HepG2 (cell line): ENCODE data around the gene UCKL1. TPM values are rescaled to one million over a fixed set of nuclear protein-coding genes. Genes with fewer than 3 reads are reported as not detected.

Experiments used
- ARID4A ChIP-seq: sonication (generic); formaldehyde crosslinking; IDR thresholded peaks from 2 replicates; pipeline ENCODE4 v1.5.0; 2020; ENCODE audit warnings: mild to moderate bottlenecking, missing genetic modification reagents, borderline replicate concordance
- CTCF ChIP-seq: sonication (generic); formaldehyde crosslinking; IDR thresholded peaks from 2 replicates; pipeline ENCODE4 v1.5.0; 2020; ENCODE audit warnings: mild to moderate bottlenecking, missing genetic modification reagents, moderate library complexity
- GTF2F1 ChIP-seq: fragments of 150-350 bp; IDR thresholded peaks from 2 replicates; pipeline ENCODE4 v1.6.1; 2014; ENCODE audit warnings: low read length
- IKZF1 ChIP-seq: fragments of 450-650 bp; IDR thresholded peaks from 2 replicates; pipeline ENCODE4 v1.7.1; 2016
- IRF2 ChIP-seq: IDR thresholded peaks from 2 replicates; pipeline ENCODE4 v1.6.1; 2018; ENCODE audit warnings: missing genetic modification reagents, missing compliant biosample characterization
- JUND ChIP-seq: sonication (generic); formaldehyde crosslinking; IDR thresholded peaks from 2 replicates; pipeline ENCODE4 v1.8.0; 2022; ENCODE audit warnings: mild to moderate bottlenecking, missing genetic modification reagents
- MAFF ChIP-seq: IDR thresholded peaks from 2 replicates; pipeline ENCODE4 v1.6.1; 2011; ENCODE audit warnings: low read depth, low read length, improper control_type of control experiment
- NCOR1 ChIP-seq: fragments of 200-600 bp; sonication (generic); IDR thresholded peaks from 2 replicates; pipeline ENCODE4 v1.7.0; 2017; ENCODE audit warnings: antibody characterized with exemption, low read length, borderline replicate concordance
- NR2F6 ChIP-seq, 2 experiments: IDR thresholded peaks; 2 replicates each; pipeline ENCODE4 v1.6.1; 2016; ENCODE audit warnings: antibody characterized with exemption in 1 of 2, mild to moderate bottlenecking in 1 of 2
- RFXANK ChIP-seq: IDR thresholded peaks from 2 replicates; pipeline ENCODE4 v1.6.1; 2016
- SALL1 ChIP-seq: sonication (generic); formaldehyde crosslinking; IDR thresholded peaks from 2 replicates; pipeline ENCODE4 v1.8.0; 2022; ENCODE audit warnings: mild to moderate bottlenecking, missing genetic modification reagents
- SAP130 ChIP-seq: IDR thresholded peaks from 2 replicates; pipeline ENCODE4 v1.6.1; 2016; ENCODE audit warnings: low read depth
- SSRP1 ChIP-seq: IDR thresholded peaks from 2 replicates; pipeline ENCODE4 v1.6.1; 2016; ENCODE audit warnings: control low read depth
- ZBTB14 ChIP-seq: sonication (generic); formaldehyde crosslinking; IDR thresholded peaks from 2 replicates; pipeline ENCODE4 v1.4.0; 2020; ENCODE audit warnings: missing genetic modification reagents
- ZNF207 ChIP-seq: fragments of 450-650 bp; IDR thresholded peaks from 2 replicates; pipeline ENCODE4 v1.6.1; 2016; ENCODE audit warnings: antibody characterized with exemption, borderline replicate concordance
- ZNF225 ChIP-seq: sonication (generic); formaldehyde crosslinking; IDR thresholded peaks from 2 replicates; pipeline ENCODE4 v1.4.0; 2020; ENCODE audit warnings: mild to moderate bottlenecking, missing genetic modification reagents
- ZNF3 ChIP-seq: IDR thresholded peaks from 2 replicates; pipeline ENCODE4 v1.7.0; 2017; ENCODE audit warnings: inconsistent platforms
- ZNF446 ChIP-seq: sonication (generic); formaldehyde crosslinking; IDR thresholded peaks from 2 replicates; pipeline ENCODE4 v1.5.0; 2020; ENCODE audit warnings: mild to moderate bottlenecking, missing genetic modification reagents
- ZNF513 ChIP-seq: sonication (generic); formaldehyde crosslinking; conservative IDR thresholded peaks from 2 replicates; pipeline ENCODE4 v1.5.0; 2020; ENCODE audit warnings: missing genetic modification reagents
- ZNF549 ChIP-seq: sonication (generic); formaldehyde crosslinking; IDR thresholded peaks from 2 replicates; pipeline ENCODE4 v1.5.0; 2020; ENCODE audit warnings: missing genetic modification reagents
- ZNF841 ChIP-seq: sonication (generic); formaldehyde crosslinking; IDR thresholded peaks from 2 replicates; pipeline ENCODE4 v1.8.1; 2023; ENCODE audit warnings: missing genetic modification reagents, borderline replicate concordance
- ZNF883 ChIP-seq: sonication (generic); formaldehyde crosslinking; IDR thresholded peaks from 2 replicates; pipeline ENCODE4 v1.5.1; 2020; ENCODE audit warnings: mild to moderate bottlenecking, missing genetic modification reagents; ENCODE audit errors: not compliant biosample characterization
- polyA plus RNA-seq, 8 experiments: library from polyadenylated mRNA; depleted of rRNA in 3 of 8; stranded (reverse) in 7 of 8; unstranded in 1 of 8; fragments of >200 nt; fragmentation: Illumina TruSeq in 4 of 8; extraction: Trizol in 4 of 8; gene quantifications; 2 replicates each; pipeline versions ENCODE4 v1.2.1 to v1.2.3, GENCODE V29; 2011 to 2016; ENCODE audit warnings: low read depth in 4 of 8, missing spikeins in 1 of 8, mixed read lengths in 1 of 8; ENCODE audit not compliant: insufficient read depth in 1 of 8
- total RNA-seq, 5 experiments: library from RNA; depleted of rRNA; stranded (reverse); fragments of >200 nt; fragmentation: Illumina TruSeq; extraction: Trizol; gene quantifications; 2 replicates each; pipeline ENCODE4 v1.2.3, GENCODE V29; 2016; ENCODE audit warnings: low read depth in 1 of 5

UCKL1 gene
- total and polyA plus RNA-seq, 2 of the 13 experiments (the other 11 are each of a cell fraction or from before 2014, with no cell fraction given) = 50.2 to 126 TPM

GRCh38 chr20:63980806-63981728 is 24.9 kb upstream of the UCKL1 start, which contains the start of gene PRPF6 (continued):
- TF ChIP-seq ARID4A (CRISPR knock-in tag) (peak; percentile 99), CTCF (peak; percentile 100), ZNF549 (CRISPR knock-in tag) (no peak; the same call in 1 of the 2 replicates), SALL1 (CRISPR knock-in tag) (peak; percentile 98), ZNF225 (CRISPR knock-in tag) (peak; percentile 98), ZNF841 (no peak), NR2F6 (IDR thresholded peaks at IDR 0.05) (peak; percentile 52; the same call in 1 of the 2 replicates), NR2F6 (CRISPR knock-in tag; IDR thresholded peaks at IDR 0.05) (peak; percentile 89), ZBTB14 (peak; percentile 83), SAP130 (peak; percentile 100), IRF2 (CRISPR knock-in tag) (peak; percentile 99), ZNF513 (CRISPR knock-in tag) (no peak; the same call in none of the 2 replicates), NCOR1 (peak; percentile 66; the same call in 1 of the 2 replicates), GTF2F1 (no peak), JUND (CRISPR knock-in tag) (peak; percentile 78; the same call in 1 of the 2 replicates), ZNF883 (CRISPR knock-in tag) (peak; percentile 98), MAFF (0 out of 2 replicates have a peak, but pooled peaks have one; percentile 2), ZNF207 (no peak), IKZF1 (no peak), SSRP1 (CRISPR knock-in tag) (peak; percentile 53; the same call in 1 of the 2 replicates), ZNF446 (CRISPR knock-in tag) (peak; percentile 97), ZNF3 (CRISPR knock-in tag) (0 out of 2 replicates have a peak, but pooled peaks have one; percentile 55), RFXANK (0 out of 2 replicates have a peak, but pooled peaks have one; percentile 85)
